Stimulated activated CD8-positive, alpha-beta memory T cell treated with anti-CD3 and anti-CD28 coated beads, Interleukin-2, amount 100 ng/mL, for 48 hours (primary cell): Measurements from ENCODE around the gene LRRC2.
"Not testable (repeated sequence)": the region's sequence is repeated elsewhere in the genome, so short reads cannot be mapped to it uniquely, and the experiment has no call there.

Experiments used
- DNase-seq, 2 donors: peaks; one replicate each; pipeline ENCODE4 v3.0.0-alpha.2; 2020; ENCODE audit warnings: low read depth in 2 of 2

Gene LRRC2

GRCh38 chr3:46527239-46527638 is 38.9 kb downstream of the LRRC2 start:
- no peak for DNase-seq

GRCh38 chr3:46524832-46525231 is 41.3 kb downstream of the LRRC2 start:
- no peak for DNase-seq

GRCh38 chr3:46524008-46524407 is 42.1 kb downstream of the LRRC2 start:
- no peak for DNase-seq

GRCh38 chr3:46523556-46523955 is 42.5 kb downstream of the LRRC2 start:
- no peak for DNase-seq

- not testable (repeated sequence) for DNase-seq
These were observed 43.9 kb downstream of the LRRC2 start for GRCh38 chr3:46522201-46522600.

GRCh38 chr3:46521096-46521495 is 45.0 kb downstream of the LRRC2 start:
- no peak for DNase-seq

- no peak for DNase-seq
These were observed 45.6 kb downstream of the LRRC2 start for GRCh38 chr3:46520531-46520930.

GRCh38 chr3:46519952-46520351 is 46.1 kb downstream of the LRRC2 start:
- DNase-seq = no peak

- DNase-seq = no peak
These were observed 48.3 kb downstream of the LRRC2 start for GRCh38 chr3:46517784-46518181.

- DNase-seq = no peak
These were observed 48.9 kb downstream of the LRRC2 start for GRCh38 chr3:46517016-46517783.

- no peak for DNase-seq
These were observed 49.6 kb downstream of the LRRC2 start for GRCh38 chr3:46516521-46516920.

GRCh38 chr3:46512191-46512749 is 53.8 kb downstream of the LRRC2 start:
- no peak for DNase-seq

- no peak for DNase-seq
These were observed 56.4 kb downstream of the LRRC2 start for GRCh38 chr3:46509661-46510187.

GRCh38 chr3:46508850-46509591 is 57.1 kb downstream of the LRRC2 start:
- DNase-seq = no peak

GRCh38 chr3:46506526-46506925 is 59.6 kb downstream of the LRRC2 start:
- DNase-seq = no peak

- DNase-seq = no peak
These were observed 60.1 kb downstream of the LRRC2 start for GRCh38 chr3:46505953-46506352.

- no peak for DNase-seq
These were observed 61.3 kb downstream of the LRRC2 start for GRCh38 chr3:46504789-46505188.

GRCh38 chr3:46503200-46503874 is 62.8 kb downstream of the LRRC2 start:
- no peak for DNase-seq

- no peak for DNase-seq
These were observed 64.4 kb downstream of the LRRC2 start for GRCh38 chr3:46501702-46502101.

GRCh38 chr3:46500656-46501635 is 65.2 kb downstream of the LRRC2 start:
- no peak for DNase-seq
